Fibroblast of mammary gland (primary cell): ENCODE data around the gene SMAP1.
A peak's percentile ranks its signal among the peaks of the same experiment; 100 is the strongest.

Experiments used
- DNase-seq: peaks from one replicate; pipeline ENCODE4 v3.0.0-alpha.2; 2010; ENCODE audit warnings: low read depth
- H3K4me3 ChIP-seq: 2 replicates; pipeline ENCODE4 v1.5.1; 2011; ENCODE audit warnings: low read depth, mild to moderate bottlenecking, low read length, moderate library complexity; ENCODE audit not compliant: control insufficient read depth
- CTCF ChIP-seq: conservative IDR thresholded peaks from 2 replicates; pipeline ENCODE4 v1.5.1; 2011; ENCODE audit warnings: low read depth, low read length, inconsistent platforms; ENCODE audit not compliant: control insufficient read depth, insufficient read depth

Gene SMAP1

DNA sequence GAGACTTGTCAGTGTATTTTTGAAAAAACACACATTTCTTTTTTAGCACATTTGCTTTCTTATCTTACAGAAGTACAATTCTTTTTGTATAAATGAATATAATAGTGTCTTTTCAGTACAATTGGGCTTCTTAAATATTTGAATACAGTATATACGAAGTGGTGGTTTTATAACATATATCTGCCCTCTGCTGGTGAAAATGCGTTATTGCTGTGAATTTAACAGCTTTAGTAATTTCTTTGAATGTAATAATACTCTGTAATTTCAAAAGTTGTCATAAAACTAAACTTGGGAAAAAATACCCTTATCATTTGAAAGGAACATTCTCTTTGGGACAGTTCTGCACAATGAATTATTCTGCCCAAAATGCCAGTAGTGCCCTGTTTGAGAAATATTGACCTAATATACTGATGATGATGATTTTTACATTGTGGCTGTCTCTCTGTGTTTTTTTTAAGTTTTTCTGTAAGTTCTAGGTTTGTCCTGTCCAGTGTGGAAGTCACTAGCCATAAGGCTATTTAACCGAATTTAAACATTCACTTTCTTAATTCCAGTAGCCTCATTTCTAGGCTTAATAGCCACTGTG, 19.0 kb downstream of the SMAP1 start:
- DNase-seq: peak; percentile 58
- no peak overlapping the region for H3K4me3 ChIP-seq
- TF ChIP-seq CTCF: peak; percentile 52

GRCh38 chr6:70693887-70694286, 26.2 kb downstream of the SMAP1 start:
- TF ChIP-seq CTCF: no peak
- DNase-seq: no peak
- no peak overlapping the region for H3K4me3 ChIP-seq

DNA sequence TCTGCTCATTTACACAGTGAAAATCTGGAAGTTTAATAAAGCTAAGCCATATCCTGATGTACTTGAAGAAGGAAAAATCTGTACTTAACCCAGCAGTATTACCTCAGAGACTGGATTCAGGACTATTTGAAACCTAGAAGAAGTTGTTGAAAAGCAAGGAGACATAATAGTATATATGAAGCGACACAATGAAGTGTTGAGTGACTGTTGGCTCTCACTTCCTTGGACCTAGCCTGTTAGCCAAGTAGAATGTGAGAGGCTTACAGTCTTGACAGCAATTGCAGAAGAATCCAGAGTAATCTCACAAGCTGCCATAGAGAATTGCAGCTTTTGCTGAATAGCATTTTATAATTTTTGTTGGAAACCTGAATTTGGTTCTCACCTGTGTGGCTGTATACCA, 26.7 kb downstream of the SMAP1 start:
- DNase-seq: no peak
- no peak for TF ChIP-seq CTCF
- H3K4me3 ChIP-seq: no peak overlapping the region

GRCh38 chr6:70700922-70701876, 33.5 kb downstream of the SMAP1 start:
- no peak overlapping the region for H3K4me3 ChIP-seq
- no peak for TF ChIP-seq CTCF
- peak; percentile 7 for DNase-seq

GRCh38 chr6:70705772-70706171, 38.1 kb downstream of the SMAP1 start:
- TF ChIP-seq CTCF: no peak
- no peak overlapping the region for H3K4me3 ChIP-seq
- no peak for DNase-seq

GRCh38 chr6:70706491-70707123, 38.9 kb downstream of the SMAP1 start:
- peak; percentile 44 for TF ChIP-seq CTCF
- H3K4me3 ChIP-seq: no peak overlapping the region
- peak; percentile 62 for DNase-seq
